DLD1 (cell line): ENCODE results near the gene PKM.

Experiments
- in situ Hi-C: cut with HindIII; loops from 2 replicates; pipeline ENCODE4 v1.10.0; 2017; ENCODE audit warnings: low sequenced_read_pairs

PKM gene

DNA sequence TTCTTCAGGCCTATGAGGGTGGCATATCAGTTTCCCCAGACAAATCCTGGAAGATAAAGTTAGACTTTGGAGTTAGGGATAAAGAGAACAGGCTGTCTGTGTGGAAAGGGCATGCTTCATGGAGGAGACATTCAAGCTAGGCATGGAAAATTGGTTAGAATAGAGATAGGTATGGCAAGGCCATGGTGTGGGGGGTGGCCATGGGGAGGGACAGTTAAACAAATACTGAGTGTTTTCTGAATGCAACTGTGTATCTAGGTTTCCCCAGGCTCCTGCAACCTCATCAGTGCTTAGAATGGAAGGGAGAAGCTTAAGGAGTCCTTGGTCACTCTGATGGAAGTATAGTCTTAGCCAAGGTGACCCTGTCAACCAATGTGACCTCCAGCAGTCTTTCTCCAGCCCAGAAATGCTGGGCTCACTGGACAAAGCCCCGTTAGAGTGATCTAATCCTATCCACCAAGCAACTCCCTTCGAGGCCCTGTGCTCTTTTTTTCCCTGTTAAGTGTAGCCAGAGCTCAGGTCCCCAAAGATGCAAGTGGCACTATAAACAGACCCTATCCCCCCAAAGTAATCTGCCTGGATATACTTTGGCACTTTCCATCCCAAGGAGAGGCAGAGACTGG lies 5.5 kb upstream of the PKM start:
- in situ Hi-C loops, result no loop called here

DNA sequence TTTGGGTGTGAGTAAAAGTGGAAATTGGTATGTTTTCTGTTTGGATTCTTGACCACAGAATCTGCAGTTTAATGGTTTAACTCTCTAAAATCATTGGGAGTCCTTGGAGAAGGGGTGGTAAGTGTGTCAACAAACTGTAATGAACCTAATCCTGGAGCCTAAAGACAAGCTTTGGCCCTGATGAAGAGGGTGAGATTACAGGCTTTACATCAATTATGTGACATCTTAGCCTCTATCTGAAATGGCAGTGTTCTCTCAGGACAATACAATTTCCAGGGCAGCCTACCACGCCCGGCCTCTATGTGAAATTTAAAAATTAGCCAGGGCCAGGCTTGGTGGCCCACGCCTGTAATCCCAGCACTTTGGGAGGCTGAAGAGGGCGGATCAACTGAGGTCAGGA lies 4.3 kb upstream of the PKM start:
- in situ Hi-C loops, result no loop called here

DNA sequence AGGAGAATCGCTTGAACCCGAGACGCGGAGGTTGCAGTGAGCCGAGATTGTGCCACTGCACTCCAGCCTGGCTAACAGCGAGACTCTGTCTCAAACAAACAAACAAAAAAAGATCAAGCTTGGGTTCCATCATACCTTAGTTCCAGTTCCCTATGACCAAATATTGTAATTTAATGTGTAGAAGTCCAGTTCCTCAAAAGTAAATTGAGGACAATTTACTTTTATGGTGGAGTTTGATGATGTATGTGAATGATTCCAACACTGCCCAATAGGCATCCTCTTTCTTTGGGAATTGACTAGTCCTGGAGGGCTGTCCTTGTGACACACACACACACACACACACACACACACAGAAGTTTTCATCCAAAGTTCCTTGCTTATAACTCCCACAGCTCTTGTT lies 2.8 kb upstream of the PKM start:
- in situ Hi-C loops, result no loop called here

DNA sequence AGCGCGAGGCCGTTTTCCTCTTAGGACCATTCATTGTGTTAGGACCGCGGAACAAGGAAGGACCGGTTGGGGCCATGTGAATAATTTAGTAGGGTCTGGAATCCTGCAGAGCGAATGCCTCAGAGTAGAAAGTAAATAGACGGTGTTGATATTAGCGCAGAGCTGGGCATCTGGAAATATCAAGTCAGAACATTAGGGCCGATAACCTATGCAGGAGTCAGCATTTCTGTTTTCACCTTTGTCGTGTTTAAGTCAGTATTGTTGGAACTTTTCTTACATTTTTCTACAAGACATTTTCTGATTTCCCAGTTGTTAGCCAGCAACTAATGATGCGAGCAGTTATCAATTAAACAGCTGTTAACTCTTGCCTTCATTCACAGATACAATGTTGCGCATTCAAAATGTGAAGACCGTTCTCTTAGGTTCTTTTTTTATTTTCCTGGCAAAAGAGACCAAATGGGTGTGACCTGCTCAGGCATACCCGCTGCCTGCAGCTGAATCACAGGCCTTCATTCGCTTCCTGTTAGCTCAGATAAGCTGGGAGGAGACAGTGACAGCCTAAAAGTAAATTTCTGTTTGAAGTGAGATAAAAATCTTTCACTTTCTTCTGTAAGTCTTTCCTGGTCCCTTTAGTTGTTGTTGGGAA lies 966 bp upstream of the PKM start:
- in situ Hi-C loops, result no loop called here

DNA sequence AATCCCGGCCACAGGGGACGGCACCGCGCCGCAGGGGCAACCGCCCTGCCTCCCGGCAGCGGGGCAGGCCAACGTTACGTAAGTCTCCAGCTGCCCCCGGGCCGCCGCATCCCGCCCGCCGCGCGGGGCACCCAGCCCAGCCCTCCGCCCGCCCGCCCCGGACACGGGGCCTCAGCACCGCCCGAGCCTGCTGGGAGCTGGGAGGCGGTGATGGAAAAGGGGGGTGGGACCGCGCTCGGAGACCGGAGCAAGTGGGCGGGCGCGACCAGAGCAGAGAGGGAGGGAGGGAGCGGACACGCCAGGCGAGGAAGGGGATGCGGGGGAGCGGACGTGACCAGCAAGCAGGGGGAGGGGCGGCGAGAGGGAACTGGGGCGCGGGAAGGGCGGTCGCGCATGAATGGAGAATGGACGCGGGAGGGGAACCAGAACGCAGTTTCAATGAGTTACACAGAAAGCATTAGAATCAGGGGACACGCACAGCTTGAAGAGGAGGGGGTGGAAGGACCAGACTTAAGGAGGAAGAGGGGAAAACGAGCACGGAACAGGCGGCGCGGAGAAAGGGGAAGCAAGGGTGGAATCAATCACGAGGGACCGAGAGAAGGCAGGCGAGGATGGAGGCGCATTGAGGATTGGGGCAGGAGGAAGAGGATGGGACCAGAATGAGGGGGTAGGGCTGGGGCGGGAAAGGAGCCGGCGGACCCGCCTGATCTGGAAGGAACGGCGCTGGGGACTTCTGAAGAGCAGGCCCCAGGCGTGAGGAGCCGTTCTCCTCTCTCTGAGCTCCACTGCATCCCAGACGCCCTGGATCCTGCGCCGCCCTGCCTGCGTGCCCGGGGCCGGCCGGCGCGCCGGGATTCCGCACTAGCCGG lies 559 bp downstream of the PKM start:
- in situ Hi-C loops, result no loop called here

DNA sequence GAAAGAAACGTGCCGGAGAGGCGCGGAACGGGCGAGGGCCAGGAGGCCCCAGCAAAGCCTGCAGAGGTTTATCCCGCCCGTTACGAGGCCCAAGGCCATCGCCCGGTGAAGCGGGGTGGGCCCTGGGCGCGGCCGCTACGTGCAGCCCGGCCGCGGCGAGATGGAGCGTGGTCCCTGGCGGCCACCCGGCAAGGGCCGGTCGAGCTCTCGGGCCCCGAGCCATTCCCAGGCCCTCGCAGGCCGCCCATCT lies 1.1 kb downstream of the PKM start:
- in situ Hi-C loops, result no loop called here

DNA sequence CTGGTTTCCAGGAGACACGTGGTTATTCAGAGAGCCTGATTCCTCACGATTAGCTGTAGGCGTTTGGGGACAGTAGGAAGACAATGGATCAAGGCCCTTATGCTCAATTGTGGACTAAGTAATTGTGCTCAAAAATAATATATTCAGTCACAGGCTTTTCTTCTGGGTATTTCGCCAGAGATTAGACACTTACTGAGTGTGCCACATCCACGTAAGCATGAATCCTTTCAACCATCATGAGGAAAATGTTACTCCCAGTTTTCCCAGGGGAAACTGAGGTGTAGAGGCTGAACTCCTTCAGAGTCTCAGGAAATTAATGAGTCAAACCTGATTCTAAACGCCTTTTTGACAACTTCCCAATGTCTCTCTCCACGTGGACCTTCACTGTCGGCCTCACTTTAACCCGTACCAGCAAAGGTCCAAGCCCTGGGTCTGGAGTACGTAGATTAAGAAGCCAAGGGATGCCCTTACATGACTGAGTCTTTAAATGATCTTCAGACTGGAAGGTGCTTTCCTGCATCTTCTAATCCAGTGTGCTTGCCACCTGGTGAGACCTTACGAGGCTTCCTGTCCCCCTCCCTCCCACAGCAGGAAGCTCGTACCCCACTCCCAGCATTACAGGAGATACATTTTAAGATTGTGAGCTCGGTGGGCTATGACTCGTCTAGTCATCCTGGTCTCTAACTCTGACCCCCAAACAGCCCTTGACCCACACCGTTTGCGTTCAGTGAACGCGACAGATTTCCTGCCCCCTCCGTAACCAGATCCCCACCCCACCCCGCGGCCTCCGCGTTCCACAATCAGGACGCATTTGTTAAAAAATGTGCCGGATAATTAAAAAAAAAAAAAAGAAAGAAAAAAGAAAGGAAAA lies 1.7 kb downstream of the PKM start:
- in situ Hi-C loops, result no loop called here

DNA sequence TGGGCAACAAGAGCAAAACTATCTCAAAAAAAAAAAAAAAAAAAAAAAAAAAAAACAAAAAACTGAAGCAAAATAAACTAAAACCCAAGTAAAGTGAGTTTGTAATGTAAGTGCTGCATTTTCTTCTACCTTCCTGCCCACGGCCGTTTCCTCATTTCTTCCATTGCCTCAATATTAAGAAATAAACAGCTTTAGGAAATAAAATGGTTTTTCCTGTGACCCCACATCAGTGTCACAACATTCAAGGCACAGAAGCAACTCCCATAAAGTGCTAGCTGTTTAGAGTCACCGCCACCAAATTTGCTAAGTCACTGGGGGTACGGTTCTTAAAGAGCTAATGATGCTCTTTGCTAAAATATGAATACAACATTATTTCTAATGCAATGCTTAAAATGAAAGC lies 3.3 kb downstream of the PKM start:
- in situ Hi-C loops, result no loop called here

DNA sequence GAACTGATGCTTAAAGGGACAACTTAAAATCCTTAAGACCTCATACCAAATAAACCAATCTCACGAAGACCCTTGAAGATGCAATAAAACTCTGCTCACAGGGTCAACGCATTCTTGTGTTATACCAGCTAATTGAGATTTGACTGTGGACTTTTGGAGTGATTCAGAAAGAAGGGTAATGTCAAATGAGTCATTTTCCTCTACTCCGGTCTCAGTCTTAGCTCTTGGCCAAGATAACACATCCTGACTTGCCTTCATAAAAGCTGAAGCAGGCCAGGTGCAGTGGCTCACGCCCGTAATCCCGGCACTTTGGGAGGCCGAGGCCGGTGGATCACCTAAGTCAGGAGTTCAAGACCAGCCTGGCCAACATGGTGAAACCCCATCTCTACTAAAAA lies 3.8 kb downstream of the PKM start:
- in situ Hi-C loops, result no loop called here

DNA sequence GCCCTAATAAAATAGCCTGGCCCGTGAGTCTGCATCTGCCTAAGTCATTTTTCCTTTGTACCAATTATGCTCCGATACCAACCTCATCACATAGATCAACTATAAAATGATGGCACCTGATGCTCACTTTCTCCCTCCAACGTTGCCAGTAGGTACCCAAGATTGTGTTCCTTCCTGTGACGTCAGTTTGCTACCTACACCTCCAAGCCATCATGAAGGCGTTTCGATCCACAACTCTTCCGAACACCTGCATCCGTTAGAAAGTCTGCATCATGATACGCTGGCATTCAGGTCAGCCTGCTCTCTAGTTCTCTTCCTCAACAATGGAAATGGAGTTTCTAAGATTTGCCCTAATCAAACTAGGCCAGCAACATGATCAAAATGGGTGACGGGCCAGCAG lies 7.7 kb downstream of the PKM start:
- in situ Hi-C loops, result no loop called here

DNA sequence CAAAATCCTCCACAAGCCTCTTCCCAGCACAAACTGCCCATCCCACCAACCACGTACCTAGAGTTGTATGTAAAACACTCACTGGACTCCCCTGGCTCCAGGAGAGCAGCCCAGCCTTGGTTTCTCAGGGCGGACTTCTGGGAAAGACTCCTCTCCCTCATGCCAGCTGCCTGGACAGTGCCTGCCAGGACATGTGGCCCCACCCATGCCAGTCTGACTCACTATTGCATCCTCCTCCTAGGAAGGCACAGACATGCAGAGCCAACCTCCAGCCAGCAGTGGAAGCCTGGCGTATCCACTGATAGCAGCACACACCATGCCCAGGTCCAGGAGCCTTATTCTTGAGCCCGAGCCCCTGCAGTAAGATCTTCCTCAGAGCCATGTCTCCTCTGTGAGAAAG lies 8.6 kb downstream of the PKM start:
- in situ Hi-C loops, result no loop called here

DNA sequence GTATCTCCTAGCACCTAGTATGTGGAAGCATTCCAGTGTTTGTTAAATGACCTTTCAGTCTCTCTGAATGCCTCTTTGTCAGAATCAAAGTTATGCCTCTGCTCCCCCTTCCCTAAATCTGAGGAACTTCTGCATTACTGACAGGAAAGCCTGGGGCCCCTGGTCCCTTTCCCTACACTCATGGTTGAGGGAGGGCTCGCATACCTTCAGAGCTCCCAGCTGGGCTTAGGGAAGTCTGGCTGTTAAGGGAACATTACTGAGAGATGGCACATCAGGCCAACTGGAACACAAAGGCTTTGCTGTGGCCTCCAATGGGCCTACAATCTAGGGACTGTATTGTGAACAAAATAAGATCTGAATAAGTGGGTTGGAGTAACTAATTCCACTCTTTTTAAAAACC lies 10.3 kb downstream of the PKM start:
- in situ Hi-C loops, result no loop called here

DNA sequence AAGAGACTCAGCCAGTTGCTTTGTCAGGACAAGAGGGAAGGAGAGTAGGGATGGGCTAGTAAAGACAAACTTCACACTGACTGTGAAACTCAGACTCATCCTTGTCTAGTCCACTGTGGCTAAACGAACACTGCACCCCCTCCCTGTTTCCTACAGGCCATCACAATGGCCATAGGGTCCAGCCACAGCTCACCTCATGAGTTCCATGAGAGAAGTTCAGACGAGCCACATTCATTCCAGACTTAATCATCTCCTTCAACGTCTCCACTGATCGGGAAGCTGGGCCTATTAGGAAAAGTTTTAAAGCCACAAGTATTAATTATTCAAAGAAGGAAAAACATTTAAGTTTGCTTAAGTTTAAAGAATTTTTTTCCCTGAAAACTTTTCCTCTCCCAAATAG lies 13.8 kb downstream of the PKM start:
- in situ Hi-C loops, result no loop called here

DNA sequence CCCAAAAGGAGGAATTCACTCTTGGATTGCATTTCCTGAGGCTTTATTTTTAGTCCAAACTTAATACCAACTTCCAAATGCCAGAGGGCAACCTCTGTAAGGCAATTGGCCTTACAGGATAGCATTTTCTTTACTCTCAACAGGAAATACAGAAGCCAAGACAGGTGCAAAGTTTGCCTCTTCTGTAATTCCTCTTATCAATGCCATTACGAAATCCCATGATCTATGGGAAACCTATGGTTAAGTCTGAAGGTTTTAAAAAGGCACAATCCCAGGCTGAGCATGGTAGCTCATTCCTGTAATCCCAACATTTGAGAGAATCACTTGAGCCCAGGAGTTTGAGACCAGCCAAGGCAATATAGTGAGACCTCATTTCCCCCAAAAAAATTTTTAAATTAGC lies 14.9 kb downstream of the PKM start:
- in situ Hi-C loops, result no loop called here

DNA sequence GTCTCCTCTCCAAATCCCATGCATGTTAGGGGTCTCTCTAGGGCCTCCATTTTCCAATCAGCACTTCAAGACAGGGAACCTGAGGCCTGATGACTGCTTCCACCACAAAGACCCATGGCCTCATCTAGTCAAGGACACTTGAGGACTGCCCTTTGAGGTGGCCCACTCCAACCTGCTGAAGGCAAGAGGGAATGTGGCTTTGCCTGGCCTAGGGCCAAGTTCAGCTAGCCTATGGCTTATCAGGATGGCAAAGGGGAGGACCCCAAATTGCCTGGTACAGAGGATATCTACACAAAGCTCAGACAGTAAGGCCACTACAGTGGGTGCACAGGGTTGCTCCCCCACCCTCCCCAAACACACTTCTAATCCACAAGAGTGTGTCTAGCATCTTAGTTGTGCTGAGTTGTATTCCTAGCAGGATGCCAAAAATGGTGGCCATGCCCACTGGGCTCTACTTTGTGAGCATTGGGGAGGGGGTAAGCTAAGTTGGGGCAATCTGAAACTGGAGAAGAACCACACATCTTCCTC lies 23.4 kb downstream of the PKM start:
- in situ Hi-C loops, result no loop called here

DNA sequence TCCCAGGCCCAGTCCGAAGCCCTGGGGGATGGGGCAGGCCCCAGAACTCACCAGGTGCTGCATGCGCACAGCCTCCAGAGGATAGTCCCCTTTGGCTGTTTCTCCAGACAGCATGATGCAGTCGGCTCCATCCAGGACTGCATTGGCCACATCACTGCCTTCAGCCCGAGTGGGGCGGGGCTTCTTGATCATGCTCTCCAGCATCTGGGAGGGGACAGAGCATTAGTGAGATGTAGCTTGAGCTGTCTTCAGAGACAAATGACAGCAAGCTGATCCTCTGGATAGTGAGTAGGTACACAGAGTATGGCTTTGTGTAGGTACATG lies 24.4 kb downstream of the PKM start:
- in situ Hi-C loops, result no loop called here

DNA sequence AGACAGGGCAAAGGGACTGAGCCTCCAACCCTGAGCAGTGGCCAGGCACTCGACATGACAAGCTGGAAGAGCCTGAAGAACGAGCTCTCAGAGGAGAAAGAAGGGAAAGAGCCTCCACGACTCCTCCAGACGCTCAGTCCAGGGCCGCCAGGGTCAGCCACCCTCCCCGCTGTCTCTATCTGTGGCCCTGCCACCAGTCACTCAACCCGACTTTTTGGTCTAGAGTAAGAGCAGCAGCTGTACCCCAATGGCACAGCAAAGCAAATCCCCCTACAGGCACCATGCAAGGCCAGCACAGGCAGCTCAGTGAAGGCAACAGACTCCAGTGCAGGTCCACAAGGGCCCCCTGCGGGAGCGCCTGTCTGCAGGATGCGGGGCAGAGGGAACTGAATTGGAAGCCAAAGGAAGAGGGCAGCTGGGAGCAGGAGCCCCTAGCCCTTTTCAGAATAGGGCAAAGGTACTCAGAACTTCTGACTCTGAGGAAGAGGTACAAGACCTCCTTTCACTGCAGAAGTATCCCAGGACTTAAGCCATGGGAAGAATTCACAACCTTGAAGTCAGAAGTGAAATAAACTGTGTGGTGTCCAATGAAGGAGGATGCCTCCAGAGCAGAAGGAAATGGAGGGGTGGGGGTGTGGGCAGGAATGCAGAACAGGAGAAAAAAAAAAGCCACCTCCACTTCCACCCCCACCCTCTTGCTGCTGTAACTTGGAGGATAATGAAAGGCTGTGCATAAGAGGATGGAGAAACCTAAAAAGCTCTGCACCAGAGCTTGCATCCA lies 24.9 kb downstream of the PKM start:
- in situ Hi-C loops, result no loop called here

DNA sequence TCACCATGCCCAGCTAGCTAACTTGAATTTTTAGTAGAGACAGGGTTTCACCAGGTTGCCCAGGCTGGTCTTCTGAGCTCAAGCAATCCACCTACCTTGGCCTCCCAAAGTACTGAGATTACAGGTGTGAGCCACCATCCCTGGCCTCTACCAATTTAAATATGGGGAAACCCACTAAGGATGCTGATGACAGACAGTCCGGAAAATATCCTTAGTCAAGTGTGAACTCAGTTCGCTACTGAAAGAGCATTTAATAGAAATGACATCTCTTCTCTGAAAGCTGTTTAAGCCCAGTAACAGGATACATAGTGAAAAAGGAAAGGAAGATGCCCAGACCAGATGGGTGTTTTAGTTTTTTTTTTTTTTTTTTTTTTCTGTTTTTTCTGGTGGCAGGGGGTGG lies 25.7 kb downstream of the PKM start:
- in situ Hi-C loops, result no loop called here

DNA sequence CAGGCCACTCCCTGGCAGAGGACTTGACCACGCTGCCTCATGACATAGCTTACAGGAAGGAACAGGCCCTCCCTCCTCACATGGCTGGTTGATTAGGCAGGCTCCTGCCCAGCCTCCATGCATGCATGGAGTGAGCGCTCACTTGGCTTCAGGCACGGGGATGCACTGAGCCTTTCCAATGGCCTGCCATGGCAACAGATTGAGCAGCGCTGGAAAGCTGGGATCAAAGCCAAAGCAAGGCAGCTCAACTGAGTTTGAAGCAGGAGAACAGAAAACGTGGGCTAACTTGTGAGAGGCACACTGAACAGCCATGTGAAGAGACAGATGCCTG lies 27.5 kb downstream of the PKM start:
- in situ Hi-C loops, result no loop called here

DNA sequence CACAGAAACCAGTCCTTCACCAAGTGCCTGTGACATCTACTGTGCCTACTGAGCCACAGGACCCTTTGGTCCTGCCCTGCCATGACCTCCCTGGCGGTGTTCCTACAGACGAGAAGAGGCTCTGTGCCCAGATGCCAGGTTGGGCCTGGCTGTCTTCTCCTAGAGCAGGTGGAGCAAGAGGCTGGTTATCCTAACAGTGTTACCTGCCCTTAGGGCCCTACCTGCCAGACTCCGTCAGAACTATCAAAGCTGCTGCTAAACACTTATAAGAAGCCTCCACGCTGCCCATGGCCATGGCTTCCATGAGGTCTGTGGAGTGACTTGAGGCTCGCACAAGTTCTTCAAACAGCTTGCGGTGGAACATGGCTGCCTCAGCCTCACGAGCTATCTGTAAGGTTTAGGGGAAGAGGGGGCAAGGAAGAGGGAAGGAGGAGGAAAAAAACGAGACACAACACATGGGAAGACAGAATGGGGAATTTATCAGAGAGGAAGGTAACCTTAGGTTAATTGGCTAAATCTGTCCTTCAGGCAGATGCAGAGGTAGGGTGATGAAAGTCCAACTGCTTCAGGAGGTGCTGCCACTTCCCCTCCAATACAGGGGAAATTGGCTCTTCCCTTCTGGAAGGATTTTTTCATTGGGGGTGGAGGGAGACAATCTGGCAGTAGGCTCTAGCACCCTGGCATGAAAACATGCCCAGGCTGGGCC lies 28.0 kb downstream of the PKM start:
- in situ Hi-C loops, result no loop called here
